K562 (cell line): Measurements from ENCODE around the gene CLNK. TPM values are rescaled to one million over a fixed set of nuclear protein-coding genes. Genes with fewer than 3 reads are reported as not detected.

Experiments used
- ATAC-seq: fragments of 200-7000 bp; cut with Tn5 transposase; 3 replicates; pipeline ENCODE4 v1.9.1; 2020; ENCODE audit warnings: moderate library complexity
- BruUV-seq: library from RNA; stranded (reverse); fragments of 400-500 nt; replicated peaks from 2 replicates; lab custom pipeline; 2021; lab: Mats Ljungman, UMichigan
- CTCF ChIA-PET: fragments of 300-600 bp; formaldehyde crosslinking; extraction: SDS; loops from one replicate; lab custom pipeline; 2021; ENCODE audit warnings: low intra/inter-chr PET ratio; lab: Yijun Ruan, JAX
- POLR2A ChIA-PET: fragments of 300-600, 350-650 bp; sonication (Branson Sonifier 250); formaldehyde crosslinking; extraction: SDS; loops from one replicate; lab custom pipeline; 2021; ENCODE audit warnings: antibody characterized with exemption, inconsistent platforms; lab: Yijun Ruan, JAX
- DNase-seq, 4 experiments: peaks; one replicate each; pipeline versions ENCODE4 v3.0.0 to v3.0.0-alpha.2; 2011 to 2018; ENCODE audit warnings: low spot score in 3 of 4, mixed read lengths in 3 of 4; ENCODE audit errors: extremely low read depth in 1 of 4
- FAIRE-seq: peaks from 2 replicates; lab custom pipeline; 2011; peaks lifted over from hg19 to GRCh38; lab: Jason Lieb, UNC
- H2AFZ ChIP-seq: 2 replicates; pipeline ENCODE4 v1.6.0; 2011; ENCODE audit warnings: low read depth, low read length, control low read depth, inconsistent platforms
- H3K27ac ChIP-seq: fragments of 200-600 bp; 3 replicates; pipeline ENCODE4 v1.8.0; 2011; ENCODE audit warnings: low read depth, mild to moderate bottlenecking, control low read depth, inconsistent platforms, low read length, moderate library complexity, mixed read lengths; ENCODE audit errors: extremely low read depth
- H3K27me3 ChIP-seq, 2 experiments: fragments of 300-600 bp in 1 of 2; 2 replicates in 1 of 2; 3 replicates in 1 of 2; pipeline versions ENCODE4 v1.6.0 to v1.8.0; 2011; ENCODE audit warnings: inconsistent platforms in 2 of 2, low read length in 2 of 2, mild to moderate bottlenecking in 1 of 2, mixed read lengths in 1 of 2, moderate library complexity in 1 of 2; ENCODE audit not compliant: control insufficient read depth in 2 of 2, insufficient read depth in 2 of 2
- H3K36me3 ChIP-seq: fragments of 300-600 bp; 3 replicates; pipeline ENCODE4 v1.8.0; 2011; ENCODE audit warnings: mild to moderate bottlenecking, low read length, inconsistent platforms; ENCODE audit not compliant: control insufficient read depth, insufficient read depth
- H3K4me1 ChIP-seq, 2 experiments: fragments of 200-600 bp in 1 of 2; replicated peaks in 1 of 2; 2 replicates in 1 of 2; 3 replicates in 1 of 2; pipeline versions ENCODE4 v1.5.1 to v1.8.0; 2011; ENCODE audit warnings: inconsistent platforms in 2 of 2, low read length in 2 of 2, mild to moderate bottlenecking in 1 of 2, mixed read lengths in 1 of 2, moderate library complexity in 1 of 2; ENCODE audit not compliant: control insufficient read depth in 2 of 2, insufficient read depth in 2 of 2
- H3K4me2 ChIP-seq: 2 replicates; pipeline ENCODE4 v1.6.1; 2011; ENCODE audit warnings: low read length, control low read depth, inconsistent platforms, mixed read lengths; ENCODE audit not compliant: insufficient read depth
- H3K4me3 ChIP-seq: fragments of 200-600 bp; sonication (generic), shearing (Covaris generic); 2 replicates; pipeline ENCODE4 v1.5.1; 2016; ENCODE audit warnings: control low read depth, inconsistent platforms
- H3K79me2 ChIP-seq: fragments of 200-600 bp; 3 replicates; pipeline ENCODE4 v1.8.0; 2011; ENCODE audit warnings: low read length, inconsistent platforms; ENCODE audit not compliant: control insufficient read depth, insufficient read depth
- H3K9ac ChIP-seq, 2 experiments: 2 replicates each; pipeline versions ENCODE4 v1.6.0 to v1.6.1; 2011; ENCODE audit warnings: low read depth in 2 of 2, low read length in 2 of 2, control low read depth in 1 of 2, inconsistent platforms in 1 of 2, mild to moderate bottlenecking in 1 of 2, mixed read lengths in 1 of 2; ENCODE audit not compliant: insufficient read depth in 1 of 2
- H3K9me1 ChIP-seq: one replicate; pipeline ENCODE4 v1.6.0; 2011; ENCODE audit warnings: inconsistent platforms, mild to moderate bottlenecking, low read length, moderate library complexity; ENCODE audit not compliant: control insufficient read depth, insufficient read depth
- H3K9me3 ChIP-seq: replicated peaks from 2 replicates; pipeline ENCODE4 v1.5.1; 2011; ENCODE audit warnings: low read depth, low read length, inconsistent platforms; ENCODE audit not compliant: control insufficient read depth, insufficient read depth
- H4K20me1 ChIP-seq: replicated peaks from 2 replicates; pipeline ENCODE4 v1.6.1; 2011; ENCODE audit warnings: low read length, inconsistent platforms, mixed read lengths; ENCODE audit not compliant: control insufficient read depth, insufficient read depth
- ATF7 ChIP-seq: fragments of 450-650 bp; IDR thresholded peaks from 2 replicates; pipeline ENCODE4 v1.7.1; 2014; ENCODE audit warnings: mild to moderate bottlenecking, moderate library complexity
- BRCA1 ChIP-seq, 2 experiments: fragments of 450-650 bp in 1 of 2; sonication (generic) in 1 of 2; formaldehyde crosslinking in 1 of 2; IDR thresholded peaks; 2 replicates each; pipeline versions ENCODE4 v1.5.0 to v1.6.1; 2017 to 2020; ENCODE audit warnings: mild to moderate bottlenecking in 1 of 2, missing genetic modification reagents in 1 of 2
- CHD1 ChIP-seq: fragments of 200-600 bp; sonication (generic); IDR thresholded peaks from one replicate; pipeline ENCODE4 v1.6.1; 2012; ENCODE audit warnings: mild to moderate bottlenecking, moderate library complexity, low read length, inconsistent platforms
- CTCF ChIP-seq, 3 experiments: IDR thresholded peaks in 2 of 3; conservative IDR thresholded peaks in 1 of 3; 2 replicates each; pipeline ENCODE4 v1.5.1; 2011 to 2012; ENCODE audit warnings: low read length in 3 of 3, mild to moderate bottlenecking in 3 of 3, control low read depth in 2 of 3, improper control_type of control experiment in 1 of 3, inconsistent platforms in 1 of 3, low read depth in 1 of 3, mixed read lengths in 1 of 3, moderate library complexity in 1 of 3; ENCODE audit not compliant: insufficient read depth in 2 of 3
- FOXM1 ChIP-seq, 2 experiments: fragments of 450-650 bp in 1 of 2; sonication (generic) in 1 of 2; formaldehyde crosslinking in 1 of 2; IDR thresholded peaks; 2 replicates each; pipeline versions ENCODE4 v1.6.1 to v1.9.0; 2017 to 2022; ENCODE audit warnings: low read depth in 2 of 2, mild to moderate bottlenecking in 2 of 2, missing genetic modification reagents in 1 of 2, moderate library complexity in 1 of 2
- HEY1 ChIP-seq: fragments of 250-450 bp; sonication (Bioruptor Pico); IDR thresholded peaks from 2 replicates; pipeline ENCODE4 v1.5.0; 2020; ENCODE audit warnings: mild to moderate bottlenecking, moderate library complexity, borderline replicate concordance
- KDM1A ChIP-seq, 2 experiments: fragments of 450-650 bp; IDR thresholded peaks; 2 replicates each; pipeline ENCODE4 v1.6.1; 2016; ENCODE audit warnings: mild to moderate bottlenecking in 2 of 2
- PKNOX1 ChIP-seq: fragments of 450-650 bp; IDR thresholded peaks from 2 replicates; pipeline ENCODE4 v1.6.1; 2016
- POLR2A ChIP-seq: fragments of 450-650 bp; conservative IDR thresholded peaks from 2 replicates; pipeline ENCODE4 v1.6.1; 2016
- SMAD3 ChIP-seq: fragments of 450-650 bp; formaldehyde crosslinking; conservative IDR thresholded peaks from 2 replicates; pipeline ENCODE4 v1.4.0; 2020; ENCODE audit warnings: mild to moderate bottlenecking
- THRA ChIP-seq: fragments of 450-650 bp; IDR thresholded peaks from 2 replicates; pipeline ENCODE4 v1.6.1; 2017; ENCODE audit warnings: mild to moderate bottlenecking, moderate library complexity
- U2AF2 ChIP-seq: fragments of 200-400 bp; formaldehyde crosslinking; optimal IDR thresholded peaks from 2 replicates; pipeline ENCODE3; 2017; ENCODE audit warnings: low read depth, mild to moderate bottlenecking, low read length
- ZC3H11A ChIP-seq: IDR thresholded peaks from 2 replicates; pipeline ENCODE4 v1.6.1; 2012; ENCODE audit warnings: low read depth, low read length, improper control_type of control experiment
- ZNF146 ChIP-seq: IDR thresholded peaks from one replicate; pipeline ENCODE4 v1.6.1; 2018; ENCODE audit warnings: missing compliant biosample characterization; ENCODE audit not compliant: unreplicated experiment
- ZNF551 ChIP-seq: fragments of 250-450 bp; sonication (Bioruptor Pico); IDR thresholded peaks from 2 replicates; pipeline ENCODE4 v1.5.0; 2021; ENCODE audit warnings: mild to moderate bottlenecking, moderate library complexity
- ZNF644 ChIP-seq: fragments of 200-800 bp; sonication (Bioruptor generic); IDR thresholded peaks from 2 replicates; pipeline ENCODE4 v1.6.1; 2016; ENCODE audit warnings: low read depth, missing genetic modification characterization, missing compliant biosample characterization
- ZNF695 ChIP-seq: fragments of 450-650 bp; formaldehyde crosslinking; IDR thresholded peaks from 2 replicates; pipeline ENCODE4 v1.4.0; 2020; ENCODE audit warnings: mild to moderate bottlenecking, moderate library complexity
- WGBS: fragments of 100-300 bp; shearing (Covaris generic); methylation state at CpG from one replicate; pipeline ENCODE4 v1.1.6; 2016; ENCODE audit warnings: low coverage, mixed read lengths; ENCODE audit not compliant: insufficient coverage; ENCODE audit errors: missing lambda C conversion rate; 5-methylcytosine and 5-hydroxymethylcytosine counted together
- in situ Hi-C: fragments of 300-500 bp; cut with MboI; formaldehyde crosslinking; loops from 4 replicates; pipeline ENCODE4 v1.15.0; 2018; ENCODE audit warnings: inconsistent platforms, mixed read lengths
- intact Hi-C: fragments of 100-400 bp; cut with micrococcal nuclease; formaldehyde crosslinking; loops from 2 replicates; pipeline ENCODE4 v1.14.2; 2022
- polyA plus RNA-seq, 8 experiments: library from polyadenylated mRNA; depleted of rRNA in 4 of 8; stranded (reverse) in 5 of 8; unstranded in 3 of 8; fragments of >200 nt; fragmentation: Nextera tagmentation in 2 of 8; fragmentation: Illumina TruSeq in 1 of 8; extraction: Ambion mirVana in 2 of 8; extraction: Trizol in 1 of 8; gene quantifications; 2 replicates each; pipeline versions ENCODE4 v1.2.1 to v1.2.3, GENCODE V29; 2011 to 2014; ENCODE audit warnings: inconsistent platforms in 1 of 8, missing spikeins in 1 of 8
- total RNA-seq, 7 experiments: library from RNA; depleted of rRNA in 6 of 7; stranded (reverse); fragments of >200 nt in 6 of 7; fragmentation: Illumina TruSeq in 2 of 7; extraction: Trizol in 2 of 7; gene quantifications; 2 replicates each; pipeline versions ENCODE4 v1.2.1 to v1.2.3, GENCODE V29; 2011 to 2021; ENCODE audit warnings: low replicate concordance in 1 of 7

Gene CLNK
- total and polyA plus RNA-seq, 9 of the 15 experiments (the other 6 are each of a cell fraction or from before 2014, with no cell fraction given) = not detected

- FAIRE-seq (no peak), ATAC-seq (no peak), DNase-seq (no peak)
- in situ Hi-C loops = no loop called here
- intact Hi-C loops = no loop called here
- H3K9me3 ChIP-seq = 0 out of 2 replicates have a peak, but pooled peaks cover 2% of the 10 kb centered on the region
- TF ChIP-seq PKNOX1 (no peak), BRCA1 (IDR thresholded peaks at IDR 0.05) (no peak), BRCA1 (CRISPR knock-in tag; IDR thresholded peaks at IDR 0.05) (no peak), HEY1 (no peak), ATF7 (no peak), POLR2A (no peak), ZNF644 (no peak), ZC3H11A (no peak), THRA (no peak), CTCF (IDR thresholded peaks at IDR 0.05 in 2 of 3, conservative IDR thresholded peaks at IDR 0.05 in 1 of 3; ENCODE audit: insufficient read depth in 2 of 3, low read depth in 1 of 3, low read length in 3 of 3) (no peak), ZNF551 (CRISPR knock-in tag) (no peak), FOXM1 (IDR thresholded peaks at IDR 0.05; ENCODE audit: low read depth) (no peak), FOXM1 (CRISPR knock-in tag; IDR thresholded peaks at IDR 0.05; ENCODE audit: low read depth) (no peak), ZNF146 (CRISPR knock-in tag) (no peak), U2AF2 (no peak), SMAD3 (CRISPR knock-in tag) (no peak), KDM1A (IDR thresholded peaks at IDR 0.05) (no peak), ZNF695 (CRISPR knock-in tag) (no peak), CHD1 (no peak)
- no peak overlapping the region for H3K4me2 ChIP-seq
- POLR2A ChIA-PET = interaction anchor here (0.6 to 1.6 kb wide), 2 partner anchors 21 to 81 kb away, joined by 3 read pairs; no protein-coding TSS in a partner anchor
- no peaks in the 10 kb centered on the region for H3K36me3 ChIP-seq
- no peak overlapping the region for H3K4me3 ChIP-seq
- 14% methylated on average over 5 of the region's 5 CpGs for WGBS
- H3K27me3 ChIP-seq = peaks cover 12 to 17% of the 10 kb centered on the region in 2 experiments; a peak in 3 of 5 replicates
- H3K9ac ChIP-seq = no peak overlapping the region
- H2AFZ ChIP-seq = no peak overlapping the region
- H4K20me1 ChIP-seq = no peaks in the 10 kb centered on the region
- H3K27ac ChIP-seq = no peak overlapping the region
- H3K4me1 ChIP-seq = peaks cover 0 to 4% of the 10 kb centered on the region in 2 experiments; a peak in 2 of 5 replicates
- H3K9me1 ChIP-seq = no peaks in the 10 kb centered on the region
- CTCF ChIA-PET = no interaction called here
- BruUV-seq = no TSS peak
- no peaks in the 10 kb centered on the region for H3K79me2 ChIP-seq
Measured at GRCh38 chr4:10502717-10503116, 181.9 kb downstream of the CLNK start.
